ENCODE data around the gene SPOCK1. TPM values are rescaled to one million over a fixed set of nuclear protein-coding genes. Genes with fewer than 3 reads are reported as not detected.

Gene SPOCK1
- total and polyA plus RNA-seq, 4 donors, result 0.07 to 0.18 (median 0.17) TPM; not detected in 1

DNA sequence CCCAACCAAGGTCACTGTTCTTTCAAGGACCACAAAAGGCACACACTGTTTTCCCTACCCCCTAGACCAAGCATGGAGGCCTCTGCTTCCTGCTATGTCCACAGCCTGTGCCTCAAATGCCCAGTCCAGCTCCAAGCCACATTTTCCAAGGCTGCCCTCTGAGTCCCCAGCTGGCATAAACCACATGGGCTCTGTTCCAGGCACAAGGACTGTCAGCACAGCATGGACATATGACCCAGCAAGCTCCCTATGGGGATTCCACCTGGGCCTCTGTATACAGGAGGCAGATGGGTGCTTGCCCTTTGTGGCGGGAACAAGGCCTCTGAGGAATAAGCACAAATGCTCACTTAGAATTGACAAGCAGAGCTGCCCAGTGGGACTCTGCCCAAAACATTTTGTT is 115.2 kb downstream of the SPOCK1 start:
- no peak overlapping the region for H3K9ac ChIP-seq (ENCODE audit: low read depth in 1 of 2, low read length in 2 of 2)
- 94% methylated on average over 1 of the region's 1 CpG for WGBS
- TF ChIP-seq CTCF (IDR thresholded peaks at IDR 0.05; ENCODE audit: low read depth, low read length, missing input control), result no peak
- H3K4me1 ChIP-seq (ENCODE audit: control insufficient read depth in 4 of 4, insufficient read depth in 4 of 4, low read length in 3 of 4), result no peaks in the 10 kb centered on the region
- H3K36me3 ChIP-seq (ENCODE audit: control insufficient read depth in 4 of 4, insufficient read depth in 3 of 4, low read depth in 1 of 4, low read length in 3 of 4), result no peaks in the 10 kb centered on the region
- H3K27me3 ChIP-seq (ENCODE audit: control insufficient read depth in 4 of 4, insufficient read depth in 4 of 4, low read length in 3 of 4), result no peaks in the 10 kb centered on the region
- no peak for DNase-seq (ENCODE audit: low spot score)
- H3K9me3 ChIP-seq (ENCODE audit: control insufficient read depth in 4 of 4, low read length in 3 of 4), result peaks cover 0 to 2% (median 0%) of the 10 kb centered on the region in 4 donors
- no peak overlapping the region for H3K27ac ChIP-seq (ENCODE audit: low read depth in 1 of 2, low read length in 2 of 2)
- H3K4me3 ChIP-seq (ENCODE audit: low read depth in 1 of 3, low read length in 3 of 3), result no peak overlapping the region

- H3K4me3 ChIP-seq (ENCODE audit: low read depth in 1 of 3, low read length in 3 of 3), result no peak overlapping the region
- peaks cover 0 to 2% (median 0%) of the 10 kb centered on the region in 4 donors for H3K9me3 ChIP-seq (ENCODE audit: control insufficient read depth in 4 of 4, low read length in 3 of 4)
- no peaks in the 10 kb centered on the region for H3K27me3 ChIP-seq (ENCODE audit: control insufficient read depth in 4 of 4, insufficient read depth in 4 of 4, low read length in 3 of 4)
- WGBS, result 90% methylated on average over 1 of the region's 1 CpG
- H3K36me3 ChIP-seq (ENCODE audit: control insufficient read depth in 4 of 4, insufficient read depth in 3 of 4, low read depth in 1 of 4, low read length in 3 of 4), result no peaks in the 10 kb centered on the region
- no peak overlapping the region for H3K9ac ChIP-seq (ENCODE audit: low read depth in 1 of 2, low read length in 2 of 2)
- no peak overlapping the region for H3K27ac ChIP-seq (ENCODE audit: low read depth in 1 of 2, low read length in 2 of 2)
- no peak for DNase-seq (ENCODE audit: low spot score)
- no peaks in the 10 kb centered on the region for H3K4me1 ChIP-seq (ENCODE audit: control insufficient read depth in 4 of 4, insufficient read depth in 4 of 4, low read length in 3 of 4)
- no peak for TF ChIP-seq RAD21 (IDR thresholded peaks at IDR 0.05)
- no peak for TF ChIP-seq RXRA (IDR thresholded peaks at IDR 0.05)
- TF ChIP-seq FOXA1 (IDR thresholded peaks at IDR 0.05), result no peak
- no peak for TF ChIP-seq ATF3 (IDR thresholded peaks at IDR 0.05)
- no peak for TF ChIP-seq HNF4A (conservative IDR thresholded peaks at IDR 0.05)
- no peak for TF ChIP-seq REST (IDR thresholded peaks at IDR 0.05)
- TF ChIP-seq EGR1 (IDR thresholded peaks at IDR 0.05; ENCODE audit: low read depth in 2 of 2), result no peak
- no peak for TF ChIP-seq FOXA2 (IDR thresholded peaks at IDR 0.05)
These were observed 117.6 kb downstream of the SPOCK1 start for GRCh38 chr5:137381555-137381954.

DNA sequence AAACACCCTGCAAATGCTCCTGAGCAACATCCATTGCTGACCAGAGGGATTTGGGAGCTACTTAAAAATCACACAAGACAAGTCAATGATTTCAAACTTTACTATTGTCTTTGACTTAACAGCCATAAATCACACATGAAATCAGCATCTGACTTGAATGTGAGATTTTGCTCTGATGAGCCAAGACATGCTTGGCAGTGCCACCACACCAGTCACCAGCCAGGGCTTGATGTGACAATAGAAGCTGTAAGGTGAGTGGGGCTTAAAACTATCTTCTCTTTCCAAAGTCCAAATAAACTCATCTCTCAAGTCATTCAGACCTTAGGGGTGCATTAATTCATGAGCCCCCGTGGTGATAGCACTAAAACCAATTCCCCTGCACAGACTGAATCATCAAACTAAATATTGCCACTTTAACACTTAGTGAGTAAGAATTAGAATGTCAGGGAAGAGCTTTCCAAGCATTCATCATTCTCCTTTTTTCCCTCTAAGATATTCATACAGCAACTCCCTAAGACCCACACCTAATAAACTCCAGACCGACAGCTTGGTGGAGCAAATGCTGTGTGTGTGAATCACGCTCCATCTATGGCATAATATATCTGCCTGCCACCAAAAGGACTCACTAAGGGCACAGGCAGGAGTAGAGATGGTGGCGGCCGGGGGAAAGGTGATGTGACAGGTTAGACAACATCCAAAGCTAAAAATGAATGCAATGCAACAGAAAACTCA is 119.4 kb downstream of the SPOCK1 start:
- Histone ChIP-seq H3K4me3 (ENCODE audit: low read depth in 1 of 3, low read length in 3 of 3) (no peak overlapping the region), H3K27ac (ENCODE audit: low read depth in 1 of 2, low read length in 2 of 2) (no peak overlapping the region), H3K27me3 (ENCODE audit: control insufficient read depth in 4 of 4, insufficient read depth in 4 of 4, low read length in 3 of 4) (no peaks in the 10 kb centered on the region), H3K9me3 (ENCODE audit: control insufficient read depth in 4 of 4, low read length in 3 of 4) (no peaks in the 10 kb centered on the region), H3K36me3 (ENCODE audit: control insufficient read depth in 4 of 4, insufficient read depth in 3 of 4, low read depth in 1 of 4, low read length in 3 of 4) (no peaks in the 10 kb centered on the region), H3K9ac (ENCODE audit: low read depth in 1 of 2, low read length in 2 of 2) (no peak overlapping the region), H3K4me1 (ENCODE audit: control insufficient read depth in 4 of 4, insufficient read depth in 4 of 4, low read length in 3 of 4) (no peaks in the 10 kb centered on the region)
- WGBS, result 71% methylated on average over 5 of the region's 5 CpGs
- no peak for DNase-seq (ENCODE audit: low spot score)
- TF ChIP-seq ATF3 (IDR thresholded peaks at IDR 0.05), result no peak
- no peak for TF ChIP-seq SP1 (IDR thresholded peaks at IDR 0.05)
- no peak for TF ChIP-seq RXRA (IDR thresholded peaks at IDR 0.05)
- no peak for TF ChIP-seq TAF1 (conservative IDR thresholded peaks at IDR 0.05)
- no peak for TF ChIP-seq MAX (IDR thresholded peaks at IDR 0.05)
- TF ChIP-seq CTCF (IDR thresholded peaks at IDR 0.05; ENCODE audit: low read depth, low read length, missing input control), result no peak
- no peak for TF ChIP-seq RAD21 (IDR thresholded peaks at IDR 0.05)
- no peak for TF ChIP-seq HNF4A (conservative IDR thresholded peaks at IDR 0.05)
- TF ChIP-seq FOXA2 (IDR thresholded peaks at IDR 0.05), result no peak
- TF ChIP-seq JUND (IDR thresholded peaks at IDR 0.05), result no peak
- no peak for TF ChIP-seq YY1 (IDR thresholded peaks at IDR 0.05)
- no peak for TF ChIP-seq HNF4G (IDR thresholded peaks at IDR 0.05)
- TF ChIP-seq FOXA1 (IDR thresholded peaks at IDR 0.05), result no peak
- no peak for TF ChIP-seq EGR1 (IDR thresholded peaks at IDR 0.05; ENCODE audit: low read depth in 2 of 2)
